GM12872 (cell line): ENCODE data around the gene FOXC2.

ENCODE experiments used
- TF ChIP-seq, protein P1 (sequence below): IDR thresholded peaks from 3 replicates; pipeline ENCODE4 v1.5.1; 2011; ENCODE audit warnings: low read depth, mild to moderate bottlenecking, low read length, moderate library complexity; ENCODE audit not compliant: insufficient read depth

Gene FOXC2

DNA sequence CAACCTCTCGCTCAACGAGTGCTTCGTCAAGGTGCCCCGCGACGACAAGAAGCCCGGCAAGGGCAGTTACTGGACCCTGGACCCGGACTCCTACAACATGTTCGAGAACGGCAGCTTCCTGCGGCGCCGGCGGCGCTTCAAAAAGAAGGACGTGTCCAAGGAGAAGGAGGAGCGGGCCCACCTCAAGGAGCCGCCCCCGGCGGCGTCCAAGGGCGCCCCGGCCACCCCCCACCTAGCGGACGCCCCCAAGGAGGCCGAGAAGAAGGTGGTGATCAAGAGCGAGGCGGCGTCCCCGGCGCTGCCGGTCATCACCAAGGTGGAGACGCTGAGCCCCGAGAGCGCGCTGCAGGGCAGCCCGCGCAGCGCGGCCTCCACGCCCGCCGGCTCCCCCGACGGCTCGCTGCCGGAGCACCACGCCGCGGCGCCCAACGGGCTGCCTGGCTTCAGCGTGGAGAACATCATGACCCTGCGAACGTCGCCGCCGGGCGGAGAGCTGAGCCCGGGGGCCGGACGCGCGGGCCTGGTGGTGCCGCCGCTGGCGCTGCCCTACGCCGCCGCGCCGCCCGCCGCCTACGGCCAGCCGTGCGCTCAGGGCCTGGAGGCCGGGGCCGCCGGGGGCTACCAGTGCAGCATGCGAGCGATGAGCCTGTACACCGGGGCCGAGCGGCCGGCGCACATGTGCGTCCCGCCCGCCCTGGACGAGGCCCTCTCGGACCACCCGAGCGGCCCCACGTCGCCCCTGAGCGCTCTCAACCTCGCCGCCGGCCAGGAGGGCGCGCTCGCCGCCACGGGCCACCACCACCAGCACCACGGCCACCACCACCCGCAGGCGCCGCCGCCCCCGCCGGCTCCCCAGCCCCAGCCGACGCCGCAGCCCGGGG lies 1.3 kb downstream of the FOXC2 start:
- TF ChIP-seq, protein P1, sequence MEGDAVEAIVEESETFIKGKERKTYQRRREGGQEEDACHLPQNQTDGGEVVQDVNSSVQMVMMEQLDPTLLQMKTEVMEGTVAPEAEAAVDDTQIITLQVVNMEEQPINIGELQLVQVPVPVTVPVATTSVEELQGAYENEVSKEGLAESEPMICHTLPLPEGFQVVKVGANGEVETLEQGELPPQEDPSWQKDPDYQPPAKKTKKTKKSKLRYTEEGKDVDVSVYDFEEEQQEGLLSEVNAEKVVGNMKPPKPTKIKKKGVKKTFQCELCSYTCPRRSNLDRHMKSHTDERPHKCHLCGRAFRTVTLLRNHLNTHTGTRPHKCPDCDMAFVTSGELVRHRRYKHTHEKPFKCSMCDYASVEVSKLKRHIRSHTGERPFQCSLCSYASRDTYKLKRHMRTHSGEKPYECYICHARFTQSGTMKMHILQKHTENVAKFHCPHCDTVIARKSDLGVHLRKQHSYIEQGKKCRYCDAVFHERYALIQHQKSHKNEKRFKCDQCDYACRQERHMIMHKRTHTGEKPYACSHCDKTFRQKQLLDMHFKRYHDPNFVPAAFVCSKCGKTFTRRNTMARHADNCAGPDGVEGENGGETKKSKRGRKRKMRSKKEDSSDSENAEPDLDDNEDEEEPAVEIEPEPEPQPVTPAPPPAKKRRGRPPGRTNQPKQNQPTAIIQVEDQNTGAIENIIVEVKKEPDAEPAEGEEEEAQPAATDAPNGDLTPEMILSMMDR, result no peak

DNA sequence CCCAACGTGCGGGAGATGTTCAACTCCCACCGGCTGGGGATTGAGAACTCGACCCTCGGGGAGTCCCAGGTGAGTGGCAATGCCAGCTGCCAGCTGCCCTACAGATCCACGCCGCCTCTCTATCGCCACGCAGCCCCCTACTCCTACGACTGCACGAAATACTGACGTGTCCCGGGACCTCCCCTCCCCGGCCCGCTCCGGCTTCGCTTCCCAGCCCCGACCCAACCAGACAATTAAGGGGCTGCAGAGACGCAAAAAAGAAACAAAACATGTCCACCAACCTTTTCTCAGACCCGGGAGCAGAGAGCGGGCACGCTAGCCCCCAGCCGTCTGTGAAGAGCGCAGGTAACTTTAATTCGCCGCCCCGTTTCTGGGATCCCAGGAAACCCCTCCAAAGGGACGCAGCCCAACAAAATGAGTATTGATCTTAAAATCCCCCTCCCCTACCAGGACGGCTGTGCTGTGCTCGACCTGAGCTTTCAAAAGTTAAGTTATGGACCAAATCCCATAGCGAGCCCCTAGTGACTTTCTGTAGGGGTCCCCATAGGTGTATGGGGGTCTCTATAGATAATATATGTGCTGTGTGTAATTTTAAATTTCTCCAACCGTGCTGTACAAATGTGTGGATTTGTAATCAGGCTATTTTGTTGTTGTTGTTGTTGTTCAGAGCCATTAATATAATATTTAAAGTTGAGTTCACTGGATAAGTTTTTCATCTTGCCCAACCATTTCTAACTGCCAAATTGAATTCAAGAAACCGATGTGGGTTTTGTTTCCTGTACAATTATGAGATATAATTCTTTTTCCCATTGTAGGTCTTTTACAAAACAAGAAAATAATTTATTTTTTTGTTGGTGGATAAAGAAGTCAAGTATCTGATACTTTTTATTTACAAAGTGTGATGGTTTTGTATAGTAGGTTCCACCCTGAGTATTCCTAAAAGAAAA lies 2.3 kb downstream of the FOXC2 start:
- TF ChIP-seq, protein P1, result no peak

DNA sequence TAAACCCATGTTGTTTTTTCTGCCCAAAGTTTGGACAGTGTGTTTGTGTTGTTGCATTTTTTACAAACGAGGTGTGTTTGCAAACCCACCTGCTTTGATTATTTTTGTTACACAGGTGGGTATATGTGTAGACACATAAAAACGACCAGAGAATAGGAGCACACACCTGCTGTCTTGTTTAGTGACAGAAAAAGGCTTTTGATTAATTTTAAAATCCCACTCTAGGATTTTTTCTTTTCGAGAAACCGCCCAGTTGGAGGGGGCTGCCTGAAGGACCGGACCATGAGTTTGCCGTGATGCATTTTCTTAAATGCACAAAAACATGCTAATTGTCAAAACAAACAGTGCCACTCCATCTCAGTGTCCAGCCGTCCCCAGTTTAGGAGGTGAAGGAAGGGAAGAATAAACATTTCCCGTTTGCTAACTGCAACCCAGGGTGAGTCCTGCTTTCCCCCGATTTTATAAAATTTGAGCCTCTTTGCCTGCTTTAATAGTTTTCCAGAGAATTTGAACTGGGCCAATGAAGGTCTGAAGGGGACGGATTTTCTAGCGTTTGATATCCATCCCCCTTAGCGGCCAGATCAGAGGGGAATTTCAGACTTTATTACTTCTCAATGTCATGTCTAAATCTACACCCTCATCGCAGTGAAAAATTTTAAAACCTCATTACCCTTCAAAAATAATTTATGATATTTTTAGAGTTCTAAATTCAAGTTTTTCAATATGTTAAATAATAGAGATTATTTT lies 3.2 kb downstream of the FOXC2 start:
- TF ChIP-seq, protein P1, result no peak

DNA sequence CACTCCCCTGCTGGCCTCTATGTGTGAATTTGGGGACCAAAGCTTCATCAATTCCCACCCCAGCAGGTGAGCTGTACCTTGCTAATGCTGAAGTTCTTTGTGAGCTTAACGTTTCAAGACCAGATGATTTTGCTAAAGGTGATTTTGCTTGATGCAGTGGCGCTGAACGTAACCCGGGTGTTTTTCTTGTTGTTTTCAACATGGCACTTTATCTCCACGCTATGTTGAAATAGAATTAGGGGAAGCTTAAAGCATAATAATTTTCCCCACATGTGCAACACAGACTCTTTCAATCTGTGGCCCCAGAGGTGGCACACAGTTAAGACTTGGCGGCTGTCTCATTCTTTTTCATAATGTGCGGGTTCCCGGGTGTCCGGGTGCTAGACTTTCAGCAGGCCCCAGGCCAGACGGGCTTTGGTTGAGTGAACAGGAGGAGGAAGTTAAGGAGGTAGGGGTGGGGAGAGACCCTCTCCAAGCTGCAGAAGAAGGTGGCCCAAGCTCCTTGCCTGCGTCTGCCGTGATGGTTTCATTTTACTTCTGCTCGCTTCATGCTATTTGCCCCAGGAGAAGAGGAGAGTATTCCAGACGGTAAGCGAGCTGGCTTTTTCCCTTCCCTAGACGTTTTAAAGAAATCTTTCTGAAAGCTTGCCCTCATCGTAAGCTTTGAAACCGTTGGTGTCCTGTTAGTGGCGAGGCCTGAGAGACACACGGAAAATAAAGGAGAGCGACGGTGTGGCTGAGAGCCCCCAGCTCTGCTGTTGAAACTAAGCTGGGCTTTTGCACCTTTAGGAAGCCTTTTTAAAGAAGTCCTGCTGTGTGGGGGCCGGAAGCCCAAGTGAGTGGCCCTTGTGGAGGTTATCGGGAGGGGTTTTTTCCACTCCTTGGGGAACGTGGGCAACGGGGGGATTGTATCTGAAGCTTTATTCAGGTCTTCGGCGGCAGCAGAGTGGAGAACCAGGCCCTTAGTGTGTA lies 4.2 kb downstream of the FOXC2 start:
- TF ChIP-seq, protein P1, result no peak

DNA sequence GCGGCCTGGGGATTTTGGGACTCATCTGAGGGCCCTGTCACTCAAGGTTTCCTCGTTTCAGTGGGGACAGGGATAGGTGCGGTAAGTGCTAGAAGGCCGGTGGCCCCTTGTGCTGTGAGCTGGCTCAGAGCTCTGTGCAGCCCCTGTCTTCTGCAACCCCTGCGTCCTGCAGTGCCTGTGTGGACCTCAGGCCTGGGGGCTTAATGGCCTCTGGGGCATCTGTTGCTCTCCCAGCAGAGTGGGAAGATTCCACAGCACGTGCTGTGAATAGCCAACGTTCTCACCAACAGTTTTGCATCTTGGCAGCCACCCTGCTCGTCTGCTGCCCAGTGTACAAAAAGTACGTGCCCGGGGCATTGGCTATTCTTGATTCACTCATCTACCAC lies 4.9 kb downstream of the FOXC2 start:
- TF ChIP-seq, protein P1, result no peak

DNA sequence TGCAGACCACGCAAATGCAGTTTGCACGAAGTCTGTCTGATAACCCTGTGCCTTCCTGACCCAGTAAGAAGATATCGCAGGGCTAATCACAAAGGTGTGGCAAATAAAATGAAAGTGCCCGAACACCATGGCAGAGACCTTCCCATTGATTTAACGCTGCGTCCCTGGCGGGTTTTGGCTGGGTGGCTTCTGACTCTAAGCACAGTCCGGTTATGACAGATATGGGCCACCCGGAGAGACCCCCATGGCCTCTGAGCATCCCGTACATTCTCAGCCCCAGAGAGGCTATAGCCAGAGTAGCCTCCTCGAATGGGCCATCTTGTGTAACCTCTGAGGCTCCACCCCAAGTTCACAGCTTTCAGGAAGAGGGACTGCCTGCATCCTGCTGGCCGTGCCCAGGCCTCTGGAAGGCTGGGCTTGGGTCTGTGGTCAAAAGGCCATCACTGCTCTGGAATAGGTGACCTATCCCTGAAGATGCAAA lies 5.5 kb downstream of the FOXC2 start:
- TF ChIP-seq, protein P1, result no peak
